ENCODE results near the gene C1orf226.
A peak's percentile ranks its signal among the peaks of the same experiment; 100 is the strongest.

The C1orf226 gene

GRCh38 chr1:162397039-162397448, 15.5 kb downstream of the C1orf226 start:
- no peak for DNase-seq (ENCODE audit: low read depth)
- no peaks in the 10 kb centered on the region for H3K27me3 ChIP-seq (replicated peaks; ENCODE audit: control insufficient read depth, insufficient read depth, low read length)
- H3K4me3 ChIP-seq (ENCODE audit: low read length): peak overlapping the region; percentile 56
- peak overlapping the region; percentile 80 for H3K9ac ChIP-seq (ENCODE audit: low read length)
- H3K36me3 ChIP-seq (ENCODE audit: control insufficient read depth, insufficient read depth, low read length, severe bottlenecking): no peaks in the 10 kb centered on the region
- H3K9me3 ChIP-seq (ENCODE audit: control insufficient read depth, low read length): no peaks in the 10 kb centered on the region
- peaks cover 47% of the 10 kb centered on the region for H3K4me1 ChIP-seq (ENCODE audit: control insufficient read depth, insufficient read depth, low read length)

- Histone ChIP-seq H3K9ac (ENCODE audit: low read length) (peak overlapping the region; percentile 80), H3K9me3 (ENCODE audit: control insufficient read depth, low read length) (no peaks in the 10 kb centered on the region), H3K4me1 (ENCODE audit: control insufficient read depth, insufficient read depth, low read length) (peaks cover 39% of the 10 kb centered on the region), H3K27me3 (replicated peaks; ENCODE audit: control insufficient read depth, insufficient read depth, low read length) (no peaks in the 10 kb centered on the region), H3K4me3 (ENCODE audit: low read length) (peak overlapping the region; percentile 56), H3K36me3 (ENCODE audit: control insufficient read depth, insufficient read depth, low read length, severe bottlenecking) (no peaks in the 10 kb centered on the region)
- DNase-seq (ENCODE audit: low read depth): no peak
These were observed 16.5 kb downstream of the C1orf226 start for GRCh38 chr1:162397943-162398560.

GRCh38 chr1:162398999-162399580, 17.6 kb downstream of the C1orf226 start:
- no peak overlapping the region for H3K4me3 ChIP-seq (ENCODE audit: low read length)
- no peaks in the 10 kb centered on the region for H3K36me3 ChIP-seq (ENCODE audit: control insufficient read depth, insufficient read depth, low read length, severe bottlenecking)
- peak overlapping the region; percentile 80 for H3K9ac ChIP-seq (ENCODE audit: low read length)
- peaks cover 38% of the 10 kb centered on the region for H3K4me1 ChIP-seq (ENCODE audit: control insufficient read depth, insufficient read depth, low read length)
- no peaks in the 10 kb centered on the region for H3K9me3 ChIP-seq (ENCODE audit: control insufficient read depth, low read length)
- DNase-seq (ENCODE audit: low read depth): no peak
- H3K27me3 ChIP-seq (replicated peaks; ENCODE audit: control insufficient read depth, insufficient read depth, low read length): no peaks in the 10 kb centered on the region

- no peak overlapping the region for H3K4me3 ChIP-seq (ENCODE audit: low read length)
- no peaks in the 10 kb centered on the region for H3K36me3 ChIP-seq (ENCODE audit: control insufficient read depth, insufficient read depth, low read length, severe bottlenecking)
- H3K9ac ChIP-seq (ENCODE audit: low read length): no peak overlapping the region
- H3K9me3 ChIP-seq (ENCODE audit: control insufficient read depth, low read length): no peaks in the 10 kb centered on the region
- H3K27me3 ChIP-seq (replicated peaks; ENCODE audit: control insufficient read depth, insufficient read depth, low read length): no peaks in the 10 kb centered on the region
- no peak for DNase-seq (ENCODE audit: low read depth)
- peaks cover 51% of the 10 kb centered on the region for H3K4me1 ChIP-seq (ENCODE audit: control insufficient read depth, insufficient read depth, low read length)
These were observed 19.3 kb downstream of the C1orf226 start for GRCh38 chr1:162400790-162401355.

- no peaks in the 10 kb centered on the region for H3K36me3 ChIP-seq (ENCODE audit: control insufficient read depth, insufficient read depth, low read length, severe bottlenecking)
These were observed 23.1 kb downstream of the C1orf226 start for GRCh38 chr1:162404550-162405160.

GRCh38 chr1:162405800-162406199, 24.3 kb downstream of the C1orf226 start:
- Histone ChIP-seq H3K4me3 (ENCODE audit: low read length) (no peak overlapping the region), H3K9me3 (ENCODE audit: control insufficient read depth, low read length) (no peaks in the 10 kb centered on the region), H3K27me3 (replicated peaks; ENCODE audit: control insufficient read depth, insufficient read depth, low read length) (no peaks in the 10 kb centered on the region), H3K36me3 (ENCODE audit: control insufficient read depth, insufficient read depth, low read length, severe bottlenecking) (no peaks in the 10 kb centered on the region), H3K4me1 (ENCODE audit: control insufficient read depth, insufficient read depth, low read length) (peaks cover 40% of the 10 kb centered on the region), H3K9ac (ENCODE audit: low read length) (peak overlapping the region; percentile 58)
- peak; percentile 19 for DNase-seq (ENCODE audit: low read depth)

More at GRCh38 chr1:162404550-162405160, 23.1 kb downstream of the C1orf226 start:
- H3K27me3 ChIP-seq (replicated peaks; ENCODE audit: control insufficient read depth, insufficient read depth, low read length): no peaks in the 10 kb centered on the region
- H3K4me3 ChIP-seq (ENCODE audit: low read length): peak overlapping the region; percentile 39
- H3K9me3 ChIP-seq (ENCODE audit: control insufficient read depth, low read length): no peaks in the 10 kb centered on the region
- peak overlapping the region; percentile 58 for H3K9ac ChIP-seq (ENCODE audit: low read length)
- H3K4me1 ChIP-seq (ENCODE audit: control insufficient read depth, insufficient read depth, low read length): peaks cover 40% of the 10 kb centered on the region
- DNase-seq (ENCODE audit: low read depth): peak; percentile 57

- H3K9ac ChIP-seq (ENCODE audit: low read length): peak overlapping the region; percentile 58
- no peaks in the 10 kb centered on the region for H3K9me3 ChIP-seq (ENCODE audit: control insufficient read depth, low read length)
- no peaks in the 10 kb centered on the region for H3K36me3 ChIP-seq (ENCODE audit: control insufficient read depth, insufficient read depth, low read length, severe bottlenecking)
- H3K4me1 ChIP-seq (ENCODE audit: control insufficient read depth, insufficient read depth, low read length): peaks cover 36% of the 10 kb centered on the region
- H3K4me3 ChIP-seq (ENCODE audit: low read length): peak overlapping the region; percentile 38
- no peaks in the 10 kb centered on the region for H3K27me3 ChIP-seq (replicated peaks; ENCODE audit: control insufficient read depth, insufficient read depth, low read length)
- no peak for DNase-seq (ENCODE audit: low read depth)
These were observed 25.3 kb downstream of the C1orf226 start for GRCh38 chr1:162406811-162407210.

- DNase-seq (ENCODE audit: low read depth): no peak
- H3K27me3 ChIP-seq (replicated peaks; ENCODE audit: control insufficient read depth, insufficient read depth, low read length): no peaks in the 10 kb centered on the region
- H3K9ac ChIP-seq (ENCODE audit: low read length): peak overlapping the region; percentile 58
- H3K36me3 ChIP-seq (ENCODE audit: control insufficient read depth, insufficient read depth, low read length, severe bottlenecking): no peaks in the 10 kb centered on the region
- H3K9me3 ChIP-seq (ENCODE audit: control insufficient read depth, low read length): no peaks in the 10 kb centered on the region
- H3K4me3 ChIP-seq (ENCODE audit: low read length): no peak overlapping the region
- peaks cover 34% of the 10 kb centered on the region for H3K4me1 ChIP-seq (ENCODE audit: control insufficient read depth, insufficient read depth, low read length)
These were observed 26.0 kb downstream of the C1orf226 start for GRCh38 chr1:162407539-162407938.

GRCh38 chr1:162412002-162412401, 30.5 kb downstream of the C1orf226 start, which contains the start of gene SH2D1B:
TSS of gene SH2D1B (minus strand) at chr1:162412136. CDS start at chr1:162412016, 120 bp downstream.
- H3K4me1 ChIP-seq (ENCODE audit: control insufficient read depth, insufficient read depth, low read length): peaks cover 10% of the 10 kb centered on the region
- DNase-seq (ENCODE audit: low read depth): no peak
- no peaks in the 10 kb centered on the region for H3K27me3 ChIP-seq (replicated peaks; ENCODE audit: control insufficient read depth, insufficient read depth, low read length)
- H3K4me3 ChIP-seq (ENCODE audit: low read length): no peak within 1 kb of the TSS
- no peak within 1 kb of the TSS for H3K9ac ChIP-seq (ENCODE audit: low read length)
- peaks cover 7% of the 10 kb centered on the region for H3K9me3 ChIP-seq (ENCODE audit: control insufficient read depth, low read length)
- H3K36me3 ChIP-seq (ENCODE audit: control insufficient read depth, insufficient read depth, low read length, severe bottlenecking): no peaks in the 10 kb centered on the region

- Histone ChIP-seq H3K9me3 (ENCODE audit: control insufficient read depth, low read length) (peaks cover 7% of the 10 kb centered on the region), H3K4me3 (ENCODE audit: low read length) (no peak overlapping the region), H3K27me3 (replicated peaks; ENCODE audit: control insufficient read depth, insufficient read depth, low read length) (no peaks in the 10 kb centered on the region), H3K9ac (ENCODE audit: low read length) (no peak overlapping the region), H3K36me3 (ENCODE audit: control insufficient read depth, insufficient read depth, low read length, severe bottlenecking) (no peaks in the 10 kb centered on the region), H3K4me1 (ENCODE audit: control insufficient read depth, insufficient read depth, low read length) (no peaks in the 10 kb centered on the region)
- DNase-seq (ENCODE audit: low read depth): no peak
These were observed 34.7 kb downstream of the C1orf226 start for GRCh38 chr1:162416215-162416614.

- DNase-seq (ENCODE audit: low read depth): no peak
- Histone ChIP-seq H3K4me1 (ENCODE audit: control insufficient read depth, insufficient read depth, low read length) (no peaks in the 10 kb centered on the region), H3K9ac (ENCODE audit: low read length) (no peak overlapping the region), H3K4me3 (ENCODE audit: low read length) (no peak overlapping the region), H3K27me3 (replicated peaks; ENCODE audit: control insufficient read depth, insufficient read depth, low read length) (no peaks in the 10 kb centered on the region), H3K36me3 (ENCODE audit: control insufficient read depth, insufficient read depth, low read length, severe bottlenecking) (no peaks in the 10 kb centered on the region), H3K9me3 (ENCODE audit: control insufficient read depth, low read length) (peaks cover 7% of the 10 kb centered on the region)
These were observed 35.4 kb downstream of the C1orf226 start for GRCh38 chr1:162416909-162417308.

Data from adipocyte (in vitro differentiated cells).